SW 1271 (cell line): ENCODE data around the gene MYO6.
"Not testable (repeated sequence)": the region's sequence is repeated elsewhere in the genome, so short reads cannot be mapped to it uniquely, and the experiment has no call there.

ENCODE experiments used
- DNase-seq, 2 experiments: peaks; one replicate each; lab custom pipeline; 2025; lab: John Stamatoyannopoulos, UW

Gene MYO6

GRCh38 chr6:75748743-75749538 is at the start of gene MYO6:
Gene MYO6 (plus strand): TSS chr6:75749239. CDS start chr6:75817548, 68,309 bp downstream.
- peak in 1 of 2 experiments; percentile 46 for DNase-seq

- not testable (repeated sequence) for DNase-seq
Measured at GRCh38 chr6:75708334-75708733, 40.7 kb upstream of the MYO6 start.

- no peak for DNase-seq
Measured at GRCh38 chr6:75711173-75711572, 37.9 kb upstream of the MYO6 start.

- no peak for DNase-seq
Measured at GRCh38 chr6:75719133-75719532, 29.9 kb upstream of the MYO6 start.

GRCh38 chr6:75723382-75723781 is 25.7 kb upstream of the MYO6 start:
- no peak for DNase-seq

GRCh38 chr6:75727206-75727605 is 21.8 kb upstream of the MYO6 start:
- DNase-seq: no peak

- DNase-seq: not testable (repeated sequence)
Measured at GRCh38 chr6:75731029-75731428, 18.0 kb upstream of the MYO6 start.

GRCh38 chr6:75735491-75736186 is 13.4 kb upstream of the MYO6 start:
- DNase-seq: no peak

- DNase-seq: no peak
Measured at GRCh38 chr6:75743971-75744370, 5.1 kb upstream of the MYO6 start.

GRCh38 chr6:75745404-75745803 is 3.6 kb upstream of the MYO6 start:
- DNase-seq: no peak

GRCh38 chr6:75746221-75746620 is 2.8 kb upstream of the MYO6 start:
- DNase-seq: no peak

- DNase-seq: no peak
Measured at GRCh38 chr6:75747152-75747992, 1.7 kb upstream of the MYO6 start.

- no peak for DNase-seq
Measured at GRCh38 chr6:75748003-75748742, 866 bp upstream of the MYO6 start.

- DNase-seq: no peak
Measured at GRCh38 chr6:75751443-75751842, 2.4 kb downstream of the MYO6 start.

GRCh38 chr6:75752365-75752764 is 3.3 kb downstream of the MYO6 start:
- no peak for DNase-seq

GRCh38 chr6:75755704-75756103 is 6.7 kb downstream of the MYO6 start:
- no peak for DNase-seq

GRCh38 chr6:75757295-75757694 is 8.3 kb downstream of the MYO6 start:
- DNase-seq: no peak

- DNase-seq: no peak
Measured at GRCh38 chr6:75758061-75758460, 9.0 kb downstream of the MYO6 start.

GRCh38 chr6:75759207-75759606 is 10.2 kb downstream of the MYO6 start:
- DNase-seq: no peak

- DNase-seq: no peak
Measured at GRCh38 chr6:75760320-75760719, 11.3 kb downstream of the MYO6 start.

GRCh38 chr6:75761489-75761888 is 12.4 kb downstream of the MYO6 start:
- DNase-seq: no peak

GRCh38 chr6:75762063-75762462 is 13.0 kb downstream of the MYO6 start:
- no peak for DNase-seq
